ENCODE measurements around the gene MGMT.

Gene MGMT

GRCh38 chr10:129815898-129816655 lies 349.0 kb downstream of the MGMT start:
- DNase-seq = no peak

- no peak for DNase-seq
These were observed 349.6 kb downstream of the MGMT start for GRCh38 chr10:129816656-129817045.

Data from CD4-positive, alpha-beta T cell treated with Interferon gamma for 1 hour (primary cell).